K562 (cell line): ENCODE results near the gene HAPLN2.

Source experiments
- ATF3 ChIP-seq, 2 experiments: fragments of 450-650 bp in 1 of 2; sonication (generic) in 1 of 2; formaldehyde crosslinking in 1 of 2; IDR thresholded peaks in 1 of 2; conservative IDR thresholded peaks in 1 of 2; 2 replicates each; pipeline versions ENCODE4 v1.6.1 to v1.8.1; 2016 to 2023; ENCODE audit warnings: mild to moderate bottlenecking in 2 of 2, moderate library complexity in 2 of 2, inconsistent platforms in 1 of 2, missing genetic modification reagents in 1 of 2
- HIVEP1 ChIP-seq: fragments of 250-450 bp; sonication (Bioruptor Pico); IDR thresholded peaks from 2 replicates; pipeline ENCODE4 v1.4.0; 2020; ENCODE audit warnings: mild to moderate bottlenecking
- TSHZ1 ChIP-seq: fragments of 250-450 bp; sonication (Bioruptor Pico); IDR thresholded peaks from 2 replicates; pipeline ENCODE4 v1.4.0; 2020; ENCODE audit warnings: mild to moderate bottlenecking, moderate library complexity
- U2AF2 ChIP-seq: fragments of 200-400 bp; formaldehyde crosslinking; optimal IDR thresholded peaks from 2 replicates; pipeline ENCODE3; 2017; ENCODE audit warnings: low read depth, mild to moderate bottlenecking, low read length
- ZZZ3 ChIP-seq: fragments of 450-650 bp; IDR thresholded peaks from 2 replicates; pipeline ENCODE4 v1.6.1; 2016; ENCODE audit warnings: antibody characterized with exemption, mild to moderate bottlenecking, moderate library complexity

- TF ChIP-seq ATF3 (IDR thresholded peaks at IDR 0.05) (no peak), ATF3 (CRISPR knock-in tag; conservative IDR thresholded peaks at IDR 0.05) (no peak), TSHZ1 (CRISPR knock-in tag) (no peak), ZZZ3 (no peak), U2AF2 (no peak), HIVEP1 (CRISPR knock-in tag) (no peak)
Measured at GRCh38 chr1:156667610-156667967, 48.4 kb downstream of the HAPLN2 start.
